Measurements from ENCODE around the gene GNAQ.

GRCh38 chr9:77770340-77770739 lies 261.3 kb downstream of the GNAQ start:
- TF ChIP-seq CTCF (IDR thresholded peaks at IDR 0.05): no peak
- TF ChIP-seq POLR2A (IDR thresholded peaks at IDR 0.05): no peak
